NCI-H187 treated with DMSO at 0.1 percent for 48 hours (cell line): ENCODE measurements around the gene FRK.
"Not testable (repeated sequence)": the region's sequence is repeated elsewhere in the genome, so short reads cannot be mapped to it uniquely, and the experiment has no call there.

Experiments
- DNase-seq: peaks from one replicate; lab custom pipeline; 2025; lab: John Stamatoyannopoulos, UW

FRK gene

DNA sequence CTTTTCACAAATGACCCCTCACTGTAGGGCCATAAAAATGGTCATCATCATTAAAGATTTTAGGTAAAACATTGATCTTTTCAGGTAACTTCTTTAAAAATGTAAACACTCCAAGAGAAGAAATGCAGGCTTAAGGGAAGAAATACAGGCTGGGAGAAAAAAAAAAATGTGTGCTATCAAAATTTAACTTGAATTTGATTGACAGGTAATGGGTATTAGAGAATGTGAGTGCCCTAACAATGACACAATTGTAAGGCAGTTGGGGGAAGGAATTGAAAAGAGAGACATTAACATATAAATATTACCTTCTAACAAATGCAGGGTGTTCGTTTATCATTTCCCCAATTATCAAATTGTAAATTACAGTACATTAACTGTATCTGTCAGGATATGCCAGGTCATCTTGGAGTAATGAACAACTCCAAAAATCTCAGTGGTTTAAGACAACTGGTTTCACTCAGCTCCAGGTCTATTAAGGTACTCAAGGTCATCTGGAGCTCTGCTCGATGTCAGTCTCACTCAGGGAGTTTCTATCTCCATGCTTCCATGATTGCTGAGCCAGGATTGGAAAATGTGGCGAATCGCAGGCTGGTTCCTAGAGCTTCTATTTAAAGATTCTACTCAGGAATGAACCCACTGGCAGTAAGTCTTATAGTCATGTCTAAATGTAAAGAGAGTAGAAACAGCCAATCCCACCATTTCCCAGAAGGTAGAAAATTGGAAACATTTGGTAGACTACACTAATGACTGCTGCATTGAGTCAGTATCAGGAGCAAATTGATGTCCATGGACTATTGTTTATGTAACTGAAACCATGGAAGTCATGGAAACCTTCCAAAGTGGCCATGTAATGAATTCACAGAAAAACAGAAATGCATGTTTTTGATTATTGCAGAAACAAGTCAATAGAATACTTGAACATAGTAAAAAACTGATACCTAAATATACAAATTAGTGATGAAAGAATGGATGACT, 55.6 kb downstream of the FRK start:
- DNase-seq, result no peak

- no peak for DNase-seq
Measured at GRCh38 chr6:116003668-116004067, 57.0 kb downstream of the FRK start.

DNA sequence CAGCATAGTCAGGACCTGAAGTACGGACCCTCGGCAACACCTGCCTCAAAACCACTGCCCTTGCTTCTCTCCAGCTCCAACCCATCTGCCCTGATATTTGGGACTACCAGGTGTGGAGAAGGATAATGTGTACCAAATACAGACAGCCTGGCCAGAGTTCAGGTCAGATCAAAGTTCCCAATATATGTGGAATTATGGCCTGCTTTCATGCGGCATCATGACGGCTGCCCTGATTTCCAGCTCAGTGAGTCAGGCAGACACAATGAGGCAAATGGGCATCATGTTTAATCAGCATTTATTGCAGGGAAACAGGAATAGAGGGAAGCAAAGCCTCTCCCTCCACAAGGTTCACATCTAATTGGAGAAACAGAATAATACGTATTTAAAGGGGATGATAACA, 57.9 kb downstream of the FRK start:
- DNase-seq, result no peak

DNA sequence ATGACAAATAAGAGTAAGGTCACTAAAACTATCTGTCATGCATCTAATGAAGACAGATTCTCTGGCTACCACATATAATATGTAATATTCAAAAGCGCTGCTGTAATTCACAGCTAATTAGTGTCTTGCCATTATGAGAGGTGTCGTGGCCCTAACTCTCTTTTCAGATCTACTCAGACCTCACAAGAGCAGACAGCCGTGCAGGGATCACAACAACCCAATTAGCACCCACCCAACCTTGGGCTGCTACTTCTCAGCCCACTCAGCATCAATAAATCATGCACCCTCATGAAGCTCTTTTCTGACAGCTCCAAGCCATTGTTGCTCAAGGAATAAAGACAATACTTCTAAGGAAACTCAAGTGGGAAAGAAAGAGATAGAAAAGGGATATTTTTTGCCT, 61.5 kb downstream of the FRK start:
- no peak for DNase-seq

DNA sequence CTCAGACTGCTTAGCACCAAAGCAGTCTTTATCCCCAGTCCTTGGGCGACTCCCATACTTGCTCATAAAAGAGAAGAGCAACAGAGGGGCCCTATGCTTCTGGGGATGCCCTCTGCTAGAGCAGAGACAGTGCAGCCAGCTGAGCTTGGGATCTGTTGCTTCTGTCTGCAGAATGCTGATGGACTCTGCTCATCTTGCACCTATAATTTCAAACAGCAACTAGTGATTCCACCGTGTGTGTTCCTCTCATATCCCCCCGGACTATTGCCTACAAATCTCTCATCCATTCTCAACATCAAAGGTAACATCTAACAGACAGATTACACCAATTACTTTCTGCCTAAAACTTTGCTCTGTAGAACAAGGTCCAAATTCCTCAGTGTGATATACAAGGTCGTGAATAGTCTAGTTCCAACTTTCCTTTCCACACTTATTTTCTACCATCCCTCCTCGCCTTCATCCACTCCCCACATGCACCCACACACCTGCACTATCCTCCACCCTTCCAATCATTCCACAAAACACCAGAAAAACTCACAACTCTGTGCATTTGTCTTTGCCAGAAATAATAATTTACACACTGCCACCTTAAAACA, 62.6 kb downstream of the FRK start:
- DNase-seq, result no peak

- DNase-seq, result no peak
Measured at GRCh38 chr6:115986026-115986425, 74.7 kb downstream of the FRK start.

DNA sequence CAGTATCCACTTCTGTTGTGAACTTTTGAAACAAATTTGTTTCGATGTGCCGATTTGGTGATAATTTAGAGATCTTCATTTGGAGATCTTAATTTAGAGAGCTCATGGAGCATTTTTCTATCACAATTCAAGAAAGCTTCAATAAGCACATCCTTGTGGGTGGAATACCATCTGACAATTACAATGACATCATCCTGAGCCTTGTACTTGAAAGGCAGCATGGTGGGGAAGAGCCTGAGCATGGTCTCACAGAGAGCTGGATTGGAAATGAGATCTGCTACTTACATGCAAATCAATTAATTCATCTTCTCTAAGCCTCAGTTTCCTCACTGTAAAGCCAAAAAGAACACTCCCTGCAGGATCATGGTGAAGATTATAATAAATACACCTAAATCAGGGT, 75.9 kb downstream of the FRK start:
- no peak for DNase-seq

DNA sequence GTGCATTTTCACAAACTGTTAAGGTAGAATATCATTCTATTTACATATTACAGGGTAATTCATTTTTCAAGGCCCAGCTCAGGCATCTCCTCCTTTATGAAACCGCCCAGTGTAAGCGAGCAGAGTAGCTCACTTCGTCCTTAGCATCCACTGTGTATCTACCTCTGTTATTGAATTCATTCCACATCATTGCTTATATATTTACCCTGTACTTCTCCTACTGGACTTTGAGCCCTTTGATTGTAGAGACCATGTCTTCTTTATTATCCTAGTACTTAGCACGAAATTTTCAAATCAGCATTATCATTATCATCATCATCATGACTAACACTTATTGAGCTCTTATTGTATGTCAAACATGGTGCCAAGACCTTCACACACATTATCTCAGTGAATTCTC, 76.7 kb downstream of the FRK start:
- DNase-seq, result no peak

- no peak for DNase-seq
Measured at GRCh38 chr6:115982453-115982852, 78.2 kb downstream of the FRK start.

DNA sequence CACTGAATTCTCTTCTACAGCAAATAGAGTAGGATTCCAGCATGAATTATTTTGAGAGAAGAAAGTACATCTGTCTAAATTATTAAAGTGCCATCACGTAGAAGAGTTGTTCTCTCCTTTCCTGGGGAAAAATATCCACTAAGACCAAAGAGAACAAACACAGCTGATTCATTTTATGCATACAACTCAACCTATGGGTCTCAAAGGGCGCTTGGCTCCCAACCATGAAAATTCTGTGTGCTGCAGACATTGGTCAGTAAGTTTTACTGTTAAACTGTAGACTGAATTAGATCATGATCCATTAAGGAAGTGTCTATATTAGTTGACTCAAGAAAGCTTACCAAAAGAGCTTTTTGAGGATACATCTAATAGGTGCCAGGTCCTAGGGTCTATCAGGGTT, 83.5 kb downstream of the FRK start:
- no peak for DNase-seq

GRCh38 chr6:115976321-115976870, 84.3 kb downstream of the FRK start:
- no peak for DNase-seq

- DNase-seq, result no peak
Measured at GRCh38 chr6:115972679-115973078, 88.0 kb downstream of the FRK start.

DNA sequence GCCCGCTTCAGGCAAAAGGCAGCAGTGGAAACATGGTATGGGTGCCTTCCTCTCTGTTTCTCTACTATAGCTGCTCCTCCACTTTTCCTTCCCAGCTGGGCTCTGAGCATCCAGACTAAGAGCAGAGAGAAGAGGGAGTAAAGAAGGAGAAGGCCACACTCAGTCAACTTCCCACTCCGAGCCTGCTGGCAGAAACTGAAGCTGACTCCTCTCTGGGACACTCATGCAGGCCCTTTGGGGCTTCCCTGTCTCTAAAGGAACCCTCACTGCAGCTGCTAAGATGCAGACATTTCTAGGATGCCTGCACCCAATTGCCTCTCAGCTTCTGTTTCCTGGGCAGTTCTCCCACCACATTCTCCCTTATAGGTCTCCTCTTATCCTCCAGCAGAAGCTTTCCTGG, 88.9 kb downstream of the FRK start:
- DNase-seq, result no peak

GRCh38 chr6:115969930-115970273, 90.8 kb downstream of the FRK start:
- DNase-seq, result no peak

GRCh38 chr6:115969207-115969929, 91.3 kb downstream of the FRK start:
- DNase-seq, result no peak

DNA sequence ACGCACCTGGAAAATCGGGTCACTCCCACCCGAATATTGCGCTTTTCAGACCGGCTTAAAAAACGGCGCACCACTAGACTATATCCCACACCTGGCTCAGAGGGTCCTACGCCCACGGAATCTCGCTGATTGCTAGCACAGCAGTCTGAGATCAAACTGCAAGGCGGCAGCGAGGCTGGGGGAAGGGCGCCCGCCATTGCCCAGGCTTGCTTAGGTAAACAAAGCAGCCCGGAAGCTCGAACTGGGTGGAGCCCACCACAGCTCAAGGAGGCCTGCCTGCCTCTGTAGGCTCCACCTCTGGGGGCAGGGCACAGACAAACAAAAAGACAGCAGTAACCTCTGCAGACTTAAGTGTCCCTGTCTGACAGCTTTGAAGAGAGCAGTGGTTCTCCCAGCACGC, 100.4 kb downstream of the FRK start:
- not testable (repeated sequence) for DNase-seq

GRCh38 chr6:115958958-115959357, 101.7 kb downstream of the FRK start:
- no peak for DNase-seq

GRCh38 chr6:115954740-115955139, 106.0 kb downstream of the FRK start:
- DNase-seq, result no peak

DNA sequence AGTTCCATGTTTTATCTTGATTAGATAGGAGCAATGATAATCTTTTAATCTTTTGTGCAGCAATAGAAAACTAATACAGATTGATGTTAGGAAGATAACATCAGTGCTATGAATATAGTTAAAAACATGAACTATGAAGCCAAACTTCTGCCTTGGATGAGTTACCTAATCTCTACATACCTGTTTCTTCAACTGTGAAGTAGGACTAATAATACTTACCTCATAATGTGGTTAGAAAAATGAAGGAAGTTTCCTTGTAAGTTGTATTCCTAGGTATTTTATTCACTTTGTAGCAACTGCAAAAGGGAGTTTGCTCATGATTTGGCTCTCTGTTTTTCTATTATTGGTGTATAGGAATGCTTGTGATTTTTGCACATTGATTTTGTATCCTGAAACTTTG, 111.9 kb downstream of the FRK start:
- DNase-seq, result no peak

- no peak for DNase-seq
Measured at GRCh38 chr6:115947966-115948541, 112.6 kb downstream of the FRK start.

DNA sequence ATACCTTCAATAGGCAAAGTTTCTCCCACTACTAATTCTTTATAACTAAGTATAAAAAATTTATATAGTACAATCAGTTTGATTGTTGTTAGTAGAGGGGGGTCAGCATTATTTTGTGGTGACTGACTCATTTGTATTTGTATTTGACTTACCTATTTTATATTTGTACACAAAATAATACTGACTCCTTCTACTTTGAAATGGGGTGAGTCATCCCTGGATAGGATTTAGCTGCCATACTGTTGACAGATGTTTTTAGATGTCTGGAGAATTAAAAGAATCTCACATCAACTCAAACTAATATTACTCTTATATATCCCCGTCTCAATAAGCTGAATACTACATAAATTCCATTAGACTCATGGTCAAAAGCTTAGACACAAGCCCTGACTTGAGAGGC, 114.9 kb downstream of the FRK start:
- DNase-seq, result no peak

DNA sequence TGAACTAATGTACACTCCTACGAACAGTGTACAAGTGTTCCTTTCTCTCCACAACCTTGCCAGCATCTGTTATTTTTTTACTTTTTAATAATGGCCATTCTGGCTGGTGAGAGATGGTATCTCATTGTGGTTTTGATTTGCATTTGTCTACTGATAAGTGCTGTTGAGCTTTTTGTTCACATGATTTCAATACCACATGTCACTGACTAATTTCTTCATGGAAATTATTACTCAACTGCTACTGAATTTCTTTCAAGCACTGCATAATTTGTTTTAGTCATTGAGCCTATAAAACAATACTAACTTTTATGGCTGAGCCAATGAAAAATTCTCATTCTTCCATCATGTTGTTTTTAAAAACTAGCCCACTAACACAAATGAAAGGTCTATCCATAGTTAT, 115.4 kb downstream of the FRK start:
- no peak for DNase-seq
